ENCODE results near the gene RDX. TPM values are rescaled to one million over a fixed set of nuclear protein-coding genes. Genes with fewer than 3 reads are reported as not detected.
A peak's percentile ranks its signal among the peaks of the same experiment; 100 is the strongest.

RDX gene
- total RNA-seq, 1 experiment from 2014 or later = 67.6 TPM

- no peak for DNase-seq (ENCODE audit: low read depth)
Observed at GRCh38 chr11:110173811-110174644, 122.4 kb downstream of the RDX start.

GRCh38 chr11:110172468-110173065, 123.8 kb downstream of the RDX start:
- no peak for DNase-seq (ENCODE audit: low read depth)

GRCh38 chr11:110169738-110170137, 126.7 kb downstream of the RDX start:
- DNase-seq (ENCODE audit: low read depth) = no peak

GRCh38 chr11:110168033-110168803, 128.2 kb downstream of the RDX start:
- DNase-seq (ENCODE audit: low read depth) = no peak

- no peak for DNase-seq (ENCODE audit: low read depth)
Observed at GRCh38 chr11:110165039-110165925, 131.1 kb downstream of the RDX start.

GRCh38 chr11:110162216-110162615, 134.2 kb downstream of the RDX start:
- DNase-seq (ENCODE audit: low read depth) = no peak

GRCh38 chr11:110161061-110161460, 135.4 kb downstream of the RDX start:
- DNase-seq (ENCODE audit: low read depth) = no peak

GRCh38 chr11:110160437-110160836, 136.0 kb downstream of the RDX start:
- no peak for DNase-seq (ENCODE audit: low read depth)

- peak; percentile 36 for DNase-seq (ENCODE audit: low read depth)
Observed at GRCh38 chr11:110160016-110160415, 136.4 kb downstream of the RDX start.

- no peak for DNase-seq (ENCODE audit: low read depth)
Observed at GRCh38 chr11:110159476-110159875, 136.9 kb downstream of the RDX start.

- no peak for DNase-seq (ENCODE audit: low read depth)
Observed at GRCh38 chr11:110158317-110159200, 137.9 kb downstream of the RDX start.

GRCh38 chr11:110156503-110156902, 139.9 kb downstream of the RDX start:
- DNase-seq (ENCODE audit: low read depth) = no peak

GRCh38 chr11:110153474-110153873, 142.9 kb downstream of the RDX start:
- DNase-seq (ENCODE audit: low read depth) = no peak

GRCh38 chr11:110152199-110152598, 144.2 kb downstream of the RDX start:
- no peak for DNase-seq (ENCODE audit: low read depth)

- peak; percentile 85 for DNase-seq (ENCODE audit: low read depth)
Observed at GRCh38 chr11:110148775-110149744, 147.4 kb downstream of the RDX start.

- peak; percentile 74 for DNase-seq (ENCODE audit: low read depth)
Observed at GRCh38 chr11:110147962-110148709, 148.3 kb downstream of the RDX start.

GRCh38 chr11:110141812-110142211, 154.6 kb downstream of the RDX start:
- no peak for DNase-seq (ENCODE audit: low read depth)

GRCh38 chr11:110134110-110134509, 162.3 kb downstream of the RDX start:
- no peak for DNase-seq (ENCODE audit: low read depth)
